DOHH2 (cell line): ENCODE results near the gene HAGHL.

Experiments
- CTCF ChIP-seq: fragments of 200-600 bp; sonication (generic); IDR thresholded peaks from one replicate; pipeline ENCODE4 v1.5.1; 2014; ENCODE audit warnings: antibody characterized with exemption, mild to moderate bottlenecking, low read depth, low read length; ENCODE audit not compliant: poor library complexity, severe bottlenecking
- EZH2phosphoT487 ChIP-seq: fragments of 200-600 bp; sonication (generic); IDR thresholded peaks from 2 replicates; pipeline ENCODE4 v1.6.1; 2017; ENCODE audit warnings: borderline replicate concordance, mild to moderate bottlenecking, antibody characterized with exemption, low read length, moderate library complexity, mixed read lengths

DNA sequence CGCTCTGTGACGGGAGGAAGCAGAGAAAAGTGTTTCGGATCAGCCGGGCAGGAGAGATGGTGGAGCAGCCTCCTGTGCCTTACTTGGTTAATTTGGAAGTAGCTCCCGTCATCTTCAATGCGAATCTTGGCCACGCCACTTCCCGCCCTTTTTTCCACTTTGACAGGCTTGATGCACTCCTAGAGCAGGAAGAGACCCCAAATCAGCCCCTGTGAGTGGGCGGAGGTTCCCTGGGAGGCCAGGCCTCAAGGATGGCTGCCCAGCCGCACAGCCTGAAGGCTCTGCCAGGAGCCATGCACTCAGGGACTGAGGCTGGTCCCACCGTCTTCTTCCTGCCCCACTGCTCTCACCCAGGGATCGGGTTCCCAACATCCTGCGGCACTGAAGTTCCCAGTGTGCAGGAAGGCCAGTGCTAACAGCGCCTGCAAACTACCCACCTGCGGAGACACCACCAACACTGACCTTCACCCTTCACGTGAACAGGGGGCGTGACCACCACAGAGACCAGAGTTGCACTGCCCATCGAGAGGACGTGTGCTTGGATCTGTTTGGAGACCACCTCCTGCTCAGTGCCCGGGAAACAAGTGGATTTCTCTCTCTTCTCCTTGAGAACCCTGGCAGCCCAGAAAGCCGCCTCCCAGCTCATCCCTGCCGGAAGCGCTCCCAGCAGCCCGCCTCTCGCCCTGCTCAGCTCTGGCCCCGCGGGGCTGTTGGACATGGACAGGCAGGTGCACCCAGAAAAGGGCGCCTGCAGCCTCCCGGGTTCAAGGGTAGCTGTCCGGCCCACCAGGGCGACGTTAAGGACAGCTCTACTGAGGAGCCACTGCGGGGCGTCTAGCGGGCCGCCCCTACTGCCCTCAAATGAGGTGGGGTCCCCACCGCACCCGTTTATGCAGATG lies 12.9 kb downstream of the HAGHL start:
- TF ChIP-seq CTCF (no peak), EZH2phosphoT487 (no peak)
